RKO (cell line): ENCODE measurements around the gene OR14C36.
"Not testable (repeated sequence)": the region's sequence is repeated elsewhere in the genome, so short reads cannot be mapped to it uniquely, and the experiment has no call there.

Experiments
- DNase-seq: peaks from one replicate; pipeline ENCODE4 v3.0.0-alpha.2; 2016; ENCODE audit warnings: low spot score

Gene OR14C36, protein sequence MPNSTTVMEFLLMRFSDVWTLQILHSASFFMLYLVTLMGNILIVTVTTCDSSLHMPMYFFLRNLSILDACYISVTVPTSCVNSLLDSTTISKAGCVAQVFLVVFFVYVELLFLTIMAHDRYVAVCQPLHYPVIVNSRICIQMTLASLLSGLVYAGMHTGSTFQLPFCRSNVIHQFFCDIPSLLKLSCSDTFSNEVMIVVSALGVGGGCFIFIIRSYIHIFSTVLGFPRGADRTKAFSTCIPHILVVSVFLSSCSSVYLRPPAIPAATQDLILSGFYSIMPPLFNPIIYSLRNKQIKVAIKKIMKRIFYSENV

DNA sequence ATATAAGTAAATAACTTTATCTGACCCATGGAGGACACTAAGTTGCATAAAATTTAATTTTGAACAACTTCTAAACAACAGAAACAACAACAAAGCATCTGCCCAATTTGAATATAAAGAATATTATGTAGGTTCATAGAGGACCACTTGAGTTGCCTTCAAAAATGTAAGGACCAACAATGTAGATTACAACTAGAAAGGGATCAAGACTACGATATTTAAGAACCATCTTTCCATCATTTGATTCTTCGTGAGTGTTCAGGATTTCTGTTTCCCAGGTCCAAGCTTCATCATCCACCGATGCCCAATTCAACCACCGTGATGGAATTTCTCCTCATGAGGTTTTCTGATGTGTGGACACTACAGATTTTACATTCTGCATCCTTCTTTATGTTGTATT, at the start of gene OR14C36:
OR14C36 (plus strand) TSS at position 301 of the 400 bp plus-strand sequence; CDS start at position 301, 0 bp downstream.
- no peak for DNase-seq

GRCh38 chr1:248303324-248303723, 45.3 kb upstream of the OR14C36 start, which contains the start of gene OR2T12:
OR2T12 (minus strand) TSS chr1:248303424; CDS start chr1:248295578, 7,846 bp downstream.
- no peak for DNase-seq

DNA sequence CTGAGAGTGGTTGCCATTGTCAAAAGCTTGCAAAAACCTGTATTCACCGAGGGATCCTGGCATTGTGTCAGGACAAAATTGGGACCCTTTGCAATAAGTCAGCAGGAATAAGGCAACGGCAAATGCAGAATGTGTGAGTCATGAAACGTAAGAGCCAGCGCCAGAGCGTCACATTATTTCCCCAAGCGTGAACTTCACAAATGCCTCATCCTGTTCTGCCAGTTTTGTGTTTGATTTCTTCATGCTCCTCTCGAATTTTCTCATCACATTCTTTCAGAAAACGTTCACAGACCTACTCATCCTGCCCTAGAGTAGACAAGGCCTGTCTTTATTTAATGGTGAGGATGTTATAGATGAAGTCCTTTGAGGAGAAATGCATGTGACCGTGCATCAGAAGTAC, 42.9 kb upstream of the OR14C36 start:
- DNase-seq: not testable (repeated sequence)

DNA sequence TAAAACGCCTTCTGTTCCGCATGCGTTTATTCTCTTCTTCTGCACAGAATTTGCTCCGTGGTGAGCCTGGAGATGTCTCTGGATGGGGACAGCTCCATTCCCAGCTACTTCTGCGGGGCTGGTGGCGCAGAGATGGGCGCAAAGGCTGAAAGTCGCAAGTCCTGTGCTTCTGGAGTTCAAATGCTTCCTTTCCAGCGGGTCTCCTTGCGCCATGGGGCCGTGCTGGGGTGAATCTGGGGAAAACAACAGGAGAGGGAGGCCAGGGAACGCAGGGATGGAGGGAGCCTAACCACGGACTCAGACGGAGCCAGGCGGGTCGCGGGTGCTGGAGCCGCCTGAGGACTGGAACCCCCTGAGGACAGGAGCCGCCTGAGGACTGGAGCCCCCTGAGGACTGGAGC, 42.5 kb upstream of the OR14C36 start:
- DNase-seq: no peak

DNA sequence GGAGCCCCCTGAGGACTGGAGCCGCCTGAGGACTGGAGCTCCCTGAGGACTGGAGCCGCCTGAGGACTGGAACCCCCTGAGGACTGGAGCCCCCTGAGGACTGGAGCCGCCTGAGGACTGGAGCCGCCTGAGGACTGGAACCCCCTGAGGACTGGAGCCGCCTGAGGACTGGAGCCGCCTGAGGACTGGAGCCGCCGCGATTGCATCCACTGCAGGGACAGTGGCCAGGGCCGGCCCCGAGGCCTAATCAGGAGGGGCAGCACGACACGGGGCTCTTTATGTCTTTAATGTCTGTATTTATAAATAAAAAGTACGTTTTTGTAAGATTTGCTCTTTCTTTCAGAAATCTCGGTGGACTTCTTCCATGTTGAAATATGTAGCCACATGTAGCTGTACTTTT, 41.8 kb upstream of the OR14C36 start:
- DNase-seq: not testable (repeated sequence)

GRCh38 chr1:248316796-248317195, 31.8 kb upstream of the OR14C36 start:
- DNase-seq: no peak

DNA sequence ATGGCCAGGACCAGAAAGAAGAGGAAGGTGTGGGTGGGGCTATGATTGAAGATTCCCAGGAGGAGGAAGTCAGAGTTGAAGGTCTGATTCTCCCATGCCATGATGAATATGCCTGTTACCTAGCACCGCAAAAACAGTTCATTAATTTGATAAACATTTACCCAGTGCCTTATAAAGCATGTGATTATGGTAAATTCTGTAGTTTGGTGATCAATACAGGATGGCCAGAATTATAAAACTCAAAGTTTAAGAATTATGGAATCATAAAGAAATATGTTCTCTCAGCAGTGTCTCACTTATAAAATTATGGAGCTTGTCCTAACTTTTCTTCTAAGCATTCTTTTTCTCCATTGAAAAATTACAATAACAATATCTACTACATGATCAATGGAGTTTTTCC, 24.1 kb upstream of the OR14C36 start, which contains the start of gene OR2M7:
OR2M7 (minus strand) TSS at position 101 of the 400 bp plus-strand sequence; CDS start at position 101, 0 bp downstream.
- DNase-seq: no peak

DNA sequence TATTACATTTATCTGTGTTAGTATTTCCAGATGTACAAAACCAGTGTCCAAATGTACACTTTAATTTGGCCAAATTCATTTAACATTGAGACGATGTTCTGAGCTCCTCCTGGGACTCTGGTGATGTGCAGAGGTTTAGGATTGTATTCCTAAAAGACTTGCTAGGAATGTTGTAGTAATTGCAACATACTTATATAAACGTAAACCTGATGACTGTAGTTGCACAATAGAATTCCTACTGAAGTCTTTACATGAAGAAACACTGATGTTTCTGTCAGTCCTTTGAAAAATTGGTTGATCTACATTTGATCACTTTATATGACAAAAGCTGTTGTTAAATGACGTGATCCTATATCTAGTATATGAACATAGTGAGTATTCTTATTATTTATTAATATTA, 5.1 kb upstream of the OR14C36 start:
- no peak for DNase-seq

DNA sequence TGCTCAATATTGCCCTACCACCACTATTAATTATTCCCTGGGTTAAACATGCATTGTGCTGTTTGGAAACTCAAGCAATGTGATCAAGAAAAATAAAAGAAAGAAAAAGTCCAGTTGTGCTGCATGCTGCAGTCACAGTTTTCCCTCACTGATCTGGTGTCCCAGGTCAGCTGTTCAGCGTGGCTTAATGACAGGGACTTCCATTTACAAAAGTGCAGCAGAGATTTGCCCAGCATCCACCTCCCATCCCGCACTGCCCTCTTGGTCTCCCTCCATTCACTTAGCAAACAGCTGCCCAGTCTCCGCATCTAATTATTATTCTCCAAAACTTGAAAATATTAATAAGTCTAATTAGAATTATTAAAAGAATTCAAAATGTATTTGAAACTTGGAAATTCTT, 10.8 kb downstream of the OR14C36 start:
- no peak for DNase-seq

- DNase-seq: no peak
Measured at GRCh38 chr1:248361121-248361715, 12.6 kb downstream of the OR14C36 start, which contains the start of gene OR2T4. OR2T4 (plus strand) TSS chr1:248361665; CDS start chr1:248361665, 0 bp downstream.

DNA sequence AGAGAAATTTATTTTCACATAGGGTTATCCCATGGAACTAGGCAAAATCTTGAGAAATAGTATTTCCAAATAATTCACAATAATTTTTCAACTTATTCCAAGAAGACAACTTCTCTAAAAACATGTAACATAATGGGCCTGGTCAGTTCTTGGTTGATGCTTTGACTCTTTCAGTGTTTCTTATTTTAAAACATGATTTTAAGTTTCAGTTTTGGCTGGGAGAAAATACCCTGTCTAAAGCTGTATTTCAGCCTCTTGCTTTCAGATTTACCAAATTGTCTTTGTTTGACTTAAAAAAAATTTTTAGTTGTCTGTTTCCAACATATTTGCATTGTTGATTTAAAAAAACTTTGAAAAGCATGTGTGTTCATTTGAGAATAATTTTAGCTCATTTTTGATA, 18.0 kb downstream of the OR14C36 start:
- no peak for DNase-seq

DNA sequence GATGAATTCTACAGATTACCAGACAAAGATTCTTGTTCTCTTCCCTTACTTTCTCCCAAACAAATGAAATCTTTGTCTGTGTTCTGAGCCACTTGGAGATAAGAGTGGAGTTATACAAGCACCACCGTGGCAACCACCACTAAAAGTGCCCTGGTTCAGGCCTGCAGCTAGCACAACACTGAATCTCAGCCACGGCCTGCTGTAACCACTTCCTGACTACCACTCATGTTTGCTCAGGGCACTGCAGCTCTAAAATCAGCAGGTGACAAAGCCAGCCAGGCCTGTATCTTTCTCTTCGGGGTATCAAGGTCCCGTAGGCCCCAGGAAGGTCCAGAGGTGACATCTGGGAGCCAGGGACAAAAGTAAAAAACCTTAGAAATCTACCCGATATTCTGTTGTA, 23.8 kb downstream of the OR14C36 start:
- DNase-seq: no peak

DNA sequence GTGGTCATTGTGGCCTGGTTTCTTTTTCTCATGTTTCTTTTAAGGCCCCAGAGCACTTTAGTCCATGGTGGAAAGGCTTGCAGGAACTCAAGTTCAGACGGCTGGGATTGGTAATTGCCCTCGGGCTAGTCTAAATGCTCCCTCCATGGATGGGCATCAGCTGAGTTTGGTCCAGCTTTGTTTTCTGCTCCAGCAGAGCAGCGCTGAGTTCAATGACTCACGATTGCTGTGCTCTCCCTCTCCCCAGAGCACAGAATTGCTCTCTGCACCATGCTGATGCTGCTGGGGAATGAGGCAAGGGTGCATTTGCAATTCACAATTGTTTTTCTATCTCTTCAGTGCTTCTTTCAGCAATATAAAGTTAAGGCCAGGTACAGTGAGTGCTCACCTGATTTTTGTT, 25.2 kb downstream of the OR14C36 start:
- DNase-seq: no peak

DNA sequence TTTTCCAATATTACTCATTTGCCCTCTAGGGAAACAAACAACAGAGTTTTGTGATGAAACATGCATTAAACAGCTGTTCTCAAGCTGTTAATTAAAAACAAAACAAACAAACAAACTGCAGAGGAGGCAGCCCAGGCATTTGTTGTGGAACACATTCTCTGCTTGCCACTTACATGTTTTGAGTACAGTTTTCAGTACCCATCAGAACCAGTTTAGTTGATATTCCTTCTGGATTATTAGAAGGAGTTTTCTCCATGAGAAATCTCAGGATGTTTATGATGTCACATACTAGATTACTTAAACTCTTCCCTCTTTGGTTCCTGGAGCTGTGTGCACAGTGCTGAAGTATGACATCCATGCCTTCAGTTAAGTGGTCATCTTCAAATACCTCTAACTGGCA, 26.9 kb downstream of the OR14C36 start, which contains the start of gene OR2T6:
OR2T6 (plus strand) TSS at position 301 of the 400 bp plus-strand sequence. CDS start 11,863 bp downstream, outside the sequence.
- no peak for DNase-seq

GRCh38 chr1:248376916-248377315, 28.3 kb downstream of the OR14C36 start:
- no peak for DNase-seq

- DNase-seq: no peak
Measured at GRCh38 chr1:248380854-248381253, 32.3 kb downstream of the OR14C36 start.

DNA sequence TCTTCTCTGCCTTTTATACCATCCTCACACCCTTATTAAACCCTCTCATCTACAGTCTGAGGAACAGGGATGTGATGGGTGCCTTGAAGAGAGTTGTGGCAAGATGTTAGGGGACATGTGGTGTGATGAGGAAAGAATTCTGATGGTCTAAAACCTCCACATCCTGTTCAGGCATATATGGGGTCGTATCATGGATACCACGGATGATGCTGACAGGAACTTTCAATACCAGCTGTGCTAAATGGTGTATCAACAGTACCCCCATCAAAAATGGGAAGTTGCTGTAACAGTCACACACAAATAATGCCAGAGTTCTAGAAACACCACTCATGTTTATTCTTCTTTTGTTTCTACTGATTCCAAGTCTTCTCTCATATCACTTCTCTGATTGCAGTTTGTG, 39.9 kb downstream of the OR14C36 start:
- no peak for DNase-seq

DNA sequence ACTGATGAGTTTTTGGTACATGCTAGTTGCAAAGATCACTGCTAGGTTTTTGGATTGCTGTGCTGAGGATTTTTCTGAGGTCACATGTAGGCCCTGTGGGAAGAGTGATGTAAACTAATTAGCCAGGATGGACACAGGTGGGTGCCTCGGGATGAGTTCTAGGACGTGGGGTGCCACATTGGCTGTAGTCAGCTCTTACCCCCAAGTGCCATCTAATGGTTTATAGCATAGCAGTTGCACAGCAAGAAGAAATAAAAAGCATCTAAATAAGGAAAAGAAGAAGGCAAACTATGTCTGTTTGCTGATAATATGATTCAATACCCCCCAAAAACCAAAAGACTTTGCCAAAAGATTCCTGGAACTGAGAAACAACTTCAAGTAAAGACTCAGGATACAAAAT, 44.5 kb downstream of the OR14C36 start:
- no peak for DNase-seq
